Measurements from ENCODE around the gene KCNAB2. TPM values are rescaled to one million over a fixed set of nuclear protein-coding genes. Genes with fewer than 3 reads are reported as not detected.

The KCNAB2 gene
- polyA plus RNA-seq, 2 donors = 2.2 to 2.8 TPM

GRCh38 chr1:6113745-6114144, 68.1 kb downstream of the KCNAB2 start:
- Histone ChIP-seq H3K27me3 (ENCODE audit: control insufficient read depth in 1 of 2, insufficient read depth in 2 of 2, low read length in 2 of 2) (no peaks in the 10 kb centered on the region), H3K4me3 (ENCODE audit: low read depth in 1 of 2, low read length in 2 of 2) (no peak overlapping the region), H3K4me1 (ENCODE audit: control insufficient read depth in 2 of 2, insufficient read depth in 2 of 2, low read length in 1 of 2) (no peaks in the 10 kb centered on the region), H3K27ac (ENCODE audit: low read depth in 2 of 2, low read length in 1 of 2) (no peak overlapping the region), H3K9me3 (ENCODE audit: control insufficient read depth in 2 of 2, insufficient read depth in 1 of 2, low read depth in 1 of 2, low read length in 1 of 2) (no peaks in the 10 kb centered on the region), H3K36me3 (ENCODE audit: control insufficient read depth in 2 of 2, insufficient read depth in 2 of 2, low read length in 1 of 2) (no peaks in the 10 kb centered on the region)
- 88 to 90% methylated on average over 14 of the region's 14 CpGs for WGBS, 2 donors

GRCh38 chr1:6116137-6116536, 70.4 kb downstream of the KCNAB2 start:
- no peak overlapping the region for H3K4me3 ChIP-seq (ENCODE audit: low read depth in 1 of 2, low read length in 2 of 2)
- 50 to 60% methylated on average over 1 of the region's 1 CpG for WGBS, 2 donors
- no peaks in the 10 kb centered on the region for H3K4me1 ChIP-seq (ENCODE audit: control insufficient read depth in 2 of 2, insufficient read depth in 2 of 2, low read length in 1 of 2)
- H3K9me3 ChIP-seq (ENCODE audit: control insufficient read depth in 2 of 2, insufficient read depth in 1 of 2, low read depth in 1 of 2, low read length in 1 of 2) = no peaks in the 10 kb centered on the region
- H3K27me3 ChIP-seq (ENCODE audit: control insufficient read depth in 1 of 2, insufficient read depth in 2 of 2, low read length in 2 of 2) = no peaks in the 10 kb centered on the region
- no peaks in the 10 kb centered on the region for H3K36me3 ChIP-seq (ENCODE audit: control insufficient read depth in 2 of 2, insufficient read depth in 2 of 2, low read length in 1 of 2)
- H3K27ac ChIP-seq (ENCODE audit: low read depth in 2 of 2, low read length in 1 of 2) = no peak overlapping the region

- Histone ChIP-seq H3K27me3 (ENCODE audit: control insufficient read depth in 1 of 2, insufficient read depth in 2 of 2, low read length in 2 of 2) (no peaks in the 10 kb centered on the region), H3K36me3 (ENCODE audit: control insufficient read depth in 2 of 2, insufficient read depth in 2 of 2, low read length in 1 of 2) (no peaks in the 10 kb centered on the region), H3K9me3 (ENCODE audit: control insufficient read depth in 2 of 2, insufficient read depth in 1 of 2, low read depth in 1 of 2, low read length in 1 of 2) (no peaks in the 10 kb centered on the region), H3K4me3 (ENCODE audit: low read depth in 1 of 2, low read length in 2 of 2) (no peak overlapping the region), H3K27ac (ENCODE audit: low read depth in 2 of 2, low read length in 1 of 2) (no peak overlapping the region), H3K4me1 (ENCODE audit: control insufficient read depth in 2 of 2, insufficient read depth in 2 of 2, low read length in 1 of 2) (no peaks in the 10 kb centered on the region)
- WGBS, 2 donors = 87 to 91% methylated on average over 2 of the region's 2 CpGs
These were observed 71.4 kb downstream of the KCNAB2 start for GRCh38 chr1:6117064-6117463.

- H3K9me3 ChIP-seq (ENCODE audit: control insufficient read depth in 2 of 2, insufficient read depth in 1 of 2, low read depth in 1 of 2, low read length in 1 of 2) = no peaks in the 10 kb centered on the region
- no peaks in the 10 kb centered on the region for H3K27me3 ChIP-seq (ENCODE audit: control insufficient read depth in 1 of 2, insufficient read depth in 2 of 2, low read length in 2 of 2)
- H3K4me1 ChIP-seq (ENCODE audit: control insufficient read depth in 2 of 2, insufficient read depth in 2 of 2, low read length in 1 of 2) = no peaks in the 10 kb centered on the region
- H3K4me3 ChIP-seq (ENCODE audit: low read depth in 1 of 2, low read length in 2 of 2) = no peak overlapping the region
- H3K27ac ChIP-seq (ENCODE audit: low read depth in 2 of 2, low read length in 1 of 2) = no peak overlapping the region
- no peaks in the 10 kb centered on the region for H3K36me3 ChIP-seq (ENCODE audit: control insufficient read depth in 2 of 2, insufficient read depth in 2 of 2, low read length in 1 of 2)
These were observed 71.9 kb downstream of the KCNAB2 start for GRCh38 chr1:6117624-6118023.

- WGBS, 2 donors = 72 to 78% methylated on average over 3 of the region's 3 CpGs
- Histone ChIP-seq H3K9me3 (ENCODE audit: control insufficient read depth in 2 of 2, insufficient read depth in 1 of 2, low read depth in 1 of 2, low read length in 1 of 2) (no peaks in the 10 kb centered on the region), H3K36me3 (ENCODE audit: control insufficient read depth in 2 of 2, insufficient read depth in 2 of 2, low read length in 1 of 2) (no peaks in the 10 kb centered on the region), H3K4me1 (ENCODE audit: control insufficient read depth in 2 of 2, insufficient read depth in 2 of 2, low read length in 1 of 2) (no peaks in the 10 kb centered on the region), H3K4me3 (ENCODE audit: low read depth in 1 of 2, low read length in 2 of 2) (no peak overlapping the region), H3K27me3 (ENCODE audit: control insufficient read depth in 1 of 2, insufficient read depth in 2 of 2, low read length in 2 of 2) (no peaks in the 10 kb centered on the region), H3K27ac (ENCODE audit: low read depth in 2 of 2, low read length in 1 of 2) (no peak overlapping the region)
These were observed 72.7 kb downstream of the KCNAB2 start for GRCh38 chr1:6118415-6118814.

- H3K27me3 ChIP-seq (ENCODE audit: control insufficient read depth in 1 of 2, insufficient read depth in 2 of 2, low read length in 2 of 2) = no peaks in the 10 kb centered on the region
These were observed 75.3 kb downstream of the KCNAB2 start for GRCh38 chr1:6121021-6121421.

GRCh38 chr1:6121651-6122370, 76.1 kb downstream of the KCNAB2 start:
- WGBS, 2 donors = 91 to 93% methylated on average over 17 of the region's 17 CpGs
- Histone ChIP-seq H3K36me3 (ENCODE audit: control insufficient read depth in 2 of 2, insufficient read depth in 2 of 2, low read length in 1 of 2) (no peaks in the 10 kb centered on the region), H3K9me3 (ENCODE audit: control insufficient read depth in 2 of 2, insufficient read depth in 1 of 2, low read depth in 1 of 2, low read length in 1 of 2) (no peaks in the 10 kb centered on the region), H3K4me3 (ENCODE audit: low read depth in 1 of 2, low read length in 2 of 2) (no peak overlapping the region), H3K27ac (ENCODE audit: low read depth in 2 of 2, low read length in 1 of 2) (no peak overlapping the region), H3K27me3 (ENCODE audit: control insufficient read depth in 1 of 2, insufficient read depth in 2 of 2, low read length in 2 of 2) (no peaks in the 10 kb centered on the region), H3K4me1 (ENCODE audit: control insufficient read depth in 2 of 2, insufficient read depth in 2 of 2, low read length in 1 of 2) (no peaks in the 10 kb centered on the region)

More at GRCh38 chr1:6121021-6121421, 75.3 kb downstream of the KCNAB2 start:
- H3K4me3 ChIP-seq (ENCODE audit: low read depth in 1 of 2, low read length in 2 of 2) = no peak overlapping the region
- H3K36me3 ChIP-seq (ENCODE audit: control insufficient read depth in 2 of 2, insufficient read depth in 2 of 2, low read length in 1 of 2) = no peaks in the 10 kb centered on the region
- H3K27ac ChIP-seq (ENCODE audit: low read depth in 2 of 2, low read length in 1 of 2) = no peak overlapping the region
- no peaks in the 10 kb centered on the region for H3K9me3 ChIP-seq (ENCODE audit: control insufficient read depth in 2 of 2, insufficient read depth in 1 of 2, low read depth in 1 of 2, low read length in 1 of 2)
- WGBS, 2 donors = 86 to 87% methylated on average over 18 of the region's 18 CpGs
- H3K4me1 ChIP-seq (ENCODE audit: control insufficient read depth in 2 of 2, insufficient read depth in 2 of 2, low read length in 1 of 2) = no peaks in the 10 kb centered on the region

- Histone ChIP-seq H3K27me3 (ENCODE audit: control insufficient read depth in 1 of 2, insufficient read depth in 2 of 2, low read length in 2 of 2) (no peaks in the 10 kb centered on the region), H3K36me3 (ENCODE audit: control insufficient read depth in 2 of 2, insufficient read depth in 2 of 2, low read length in 1 of 2) (no peaks in the 10 kb centered on the region), H3K4me3 (ENCODE audit: low read depth in 1 of 2, low read length in 2 of 2) (no peak overlapping the region), H3K9me3 (ENCODE audit: control insufficient read depth in 2 of 2, insufficient read depth in 1 of 2, low read depth in 1 of 2, low read length in 1 of 2) (no peaks in the 10 kb centered on the region), H3K4me1 (ENCODE audit: control insufficient read depth in 2 of 2, insufficient read depth in 2 of 2, low read length in 1 of 2) (peaks cover 0 to 4% of the 10 kb centered on the region in 2 donors), H3K27ac (ENCODE audit: low read depth in 2 of 2, low read length in 1 of 2) (no peak overlapping the region)
- WGBS, 2 donors = 67 to 72% methylated on average over 7 of the region's 7 CpGs
These were observed 77.4 kb downstream of the KCNAB2 start for GRCh38 chr1:6123083-6123482.

GRCh38 chr1:6123816-6124215, 78.1 kb downstream of the KCNAB2 start:
- no peak overlapping the region for H3K27ac ChIP-seq (ENCODE audit: low read depth in 2 of 2, low read length in 1 of 2)
- peaks cover 0 to 4% of the 10 kb centered on the region in 2 donors for H3K4me1 ChIP-seq (ENCODE audit: control insufficient read depth in 2 of 2, insufficient read depth in 2 of 2, low read length in 1 of 2)
- no peaks in the 10 kb centered on the region for H3K9me3 ChIP-seq (ENCODE audit: control insufficient read depth in 2 of 2, insufficient read depth in 1 of 2, low read depth in 1 of 2, low read length in 1 of 2)
- no peaks in the 10 kb centered on the region for H3K36me3 ChIP-seq (ENCODE audit: control insufficient read depth in 2 of 2, insufficient read depth in 2 of 2, low read length in 1 of 2)
- no peak overlapping the region for H3K4me3 ChIP-seq (ENCODE audit: low read depth in 1 of 2, low read length in 2 of 2)
- H3K27me3 ChIP-seq (ENCODE audit: control insufficient read depth in 1 of 2, insufficient read depth in 2 of 2, low read length in 2 of 2) = no peaks in the 10 kb centered on the region
- WGBS, 2 donors = 79 to 82% methylated on average over 10 of the region's 10 CpGs

- Histone ChIP-seq H3K27ac (ENCODE audit: low read depth in 2 of 2, low read length in 1 of 2) (no peak overlapping the region), H3K4me3 (ENCODE audit: low read depth in 1 of 2, low read length in 2 of 2) (no peak overlapping the region), H3K27me3 (ENCODE audit: control insufficient read depth in 1 of 2, insufficient read depth in 2 of 2, low read length in 2 of 2) (no peaks in the 10 kb centered on the region), H3K36me3 (ENCODE audit: control insufficient read depth in 2 of 2, insufficient read depth in 2 of 2, low read length in 1 of 2) (no peaks in the 10 kb centered on the region), H3K4me1 (ENCODE audit: control insufficient read depth in 2 of 2, insufficient read depth in 2 of 2, low read length in 1 of 2) (peaks cover 0 to 4% of the 10 kb centered on the region in 2 donors), H3K9me3 (ENCODE audit: control insufficient read depth in 2 of 2, insufficient read depth in 1 of 2, low read depth in 1 of 2, low read length in 1 of 2) (no peaks in the 10 kb centered on the region)
- 88 to 90% methylated on average over 12 of the region's 12 CpGs for WGBS, 2 donors
These were observed 78.7 kb downstream of the KCNAB2 start for GRCh38 chr1:6124341-6124740.

Measured in esophagus (tissue), 2 donors.